Breast epithelium (tissue), 3 donors: ENCODE data around the gene TRAM2.

ENCODE experiments used
- CTCF ChIP-seq, 3 donors: fragments of 450-650 bp; IDR thresholded peaks; one replicate each; pipeline ENCODE4 v1.5.1; 2016 to 2017; ENCODE audit warnings: antibody characterized with exemption in 3 of 3, mild to moderate bottlenecking in 3 of 3, moderate library complexity in 3 of 3
- POLR2A ChIP-seq: fragments of 450-650 bp; IDR thresholded peaks from one replicate; pipeline ENCODE4 v1.6.1; 2016; ENCODE audit warnings: antibody characterized with exemption, mild to moderate bottlenecking, moderate library complexity
- POLR2AphosphoS5 ChIP-seq, 3 donors: sonication (generic); formaldehyde crosslinking; IDR thresholded peaks; one replicate each; pipeline ENCODE4 v1.6.1; 2017; ENCODE audit warnings: antibody characterized with exemption in 3 of 3

- TF ChIP-seq CTCF (IDR thresholded peaks at IDR 0.05), result no peak
- no peak for TF ChIP-seq POLR2A
- no peak for TF ChIP-seq POLR2AphosphoS5 (IDR thresholded peaks at IDR 0.05)
These were observed 26.0 kb downstream of the TRAM2 start for GRCh38 chr6:52550870-52551269.
